Measurements from ENCODE around the gene CENPU. TPM values are rescaled to one million over a fixed set of nuclear protein-coding genes. Genes with fewer than 3 reads are reported as not detected.
A peak's percentile ranks its signal among the peaks of the same experiment; 100 is the strongest.
"Not testable (repeated sequence)": the region's sequence is repeated elsewhere in the genome, so short reads cannot be mapped to it uniquely, and the experiment has no call there.

CENPU gene
- total and polyA plus RNA-seq, 10 donors, result 3.0 to 12.9 (median 5.8) TPM

GRCh38 chr4:184660978-184661377 is 72.9 kb downstream of the CENPU start:
- Histone ChIP-seq H3K9me3 (no peaks in the 10 kb centered on the region), H3K27ac (no peak overlapping the region), H3K4me1 (peaks cover 0 to 22% (median 7%) of the 10 kb centered on the region in 6 donors), H3K36me3 (peaks cover 0 to 54% (median 24%) of the 10 kb centered on the region in 6 donors), H3K27me3 (replicated peaks in 1 of 7) (no peaks in the 10 kb centered on the region), H3K4me3 (no peak overlapping the region)
- intact Hi-C loops (cut with DNase I; ENCODE audit: low total_unique reads), result no loop called here
- DNase-seq, result no peak
- TF ChIP-seq POLR2A (IDR thresholded peaks at IDR 0.05) (no peak), POLR2AphosphoS5 (IDR thresholded peaks at IDR 0.05) (no peak), CTCF (IDR thresholded peaks at IDR 0.05 in 8 of 11, conservative IDR thresholded peaks at IDR 0.05 in 3 of 11) (no peak)

GRCh38 chr4:184657820-184658219 is 76.1 kb downstream of the CENPU start:
- H3K9me3 ChIP-seq; DNase-seq; H3K27me3 ChIP-seq (replicated peaks in 1 of 7); H3K4me3 ChIP-seq; intact Hi-C loops (cut with DNase I; ENCODE audit: low total_unique reads); H3K27ac ChIP-seq: not testable (repeated sequence)
- Histone ChIP-seq H3K4me1 (peaks cover 0 to 24% (median 7%) of the 10 kb centered on the region in 6 donors), H3K36me3 (peaks cover 0 to 45% (median 21%) of the 10 kb centered on the region in 6 donors)
- 95 to 98% (median 97%) methylated on average over 9 of the region's 9 CpGs for WGBS, 5 donors

GRCh38 chr4:184657144-184657543 is 76.8 kb downstream of the CENPU start:
- no peak for DNase-seq
- peak overlapping the region in 1 of 8 donors; percentile 16 for H3K27ac ChIP-seq
- H3K4me3 ChIP-seq, result no peak overlapping the region
- H3K36me3 ChIP-seq, result peaks cover 0 to 45% (median 21%) of the 10 kb centered on the region in 6 donors
- no peaks in the 10 kb centered on the region for H3K9me3 ChIP-seq
- intact Hi-C loops (cut with DNase I; ENCODE audit: low total_unique reads), result no loop called here
- TF ChIP-seq CTCF (IDR thresholded peaks at IDR 0.05 in 8 of 11, conservative IDR thresholded peaks at IDR 0.05 in 3 of 11) (no peak), POLR2AphosphoS5 (IDR thresholded peaks at IDR 0.05) (no peak), POLR2A (IDR thresholded peaks at IDR 0.05) (no peak)
- H3K4me1 ChIP-seq, result peaks cover 0 to 20% (median 5%) of the 10 kb centered on the region in 6 donors
- no peaks in the 10 kb centered on the region for H3K27me3 ChIP-seq (replicated peaks in 1 of 7)
- 53 to 69% (median 61%) methylated on average over 3 of the region's 3 CpGs for WGBS, 5 donors

- 87 to 96% (median 94%) methylated on average over 8 of the region's 8 CpGs for WGBS, 5 donors
- TF ChIP-seq POLR2AphosphoS5 (IDR thresholded peaks at IDR 0.05), result no peak
- TF ChIP-seq CTCF (IDR thresholded peaks at IDR 0.05 in 8 of 11, conservative IDR thresholded peaks at IDR 0.05 in 3 of 11), result no peak
- TF ChIP-seq POLR2A (IDR thresholded peaks at IDR 0.05), result no peak
- intact Hi-C loops (cut with DNase I; ENCODE audit: low total_unique reads), result no loop called here
Observed at GRCh38 chr4:184655889-184656869, 77.7 kb downstream of the CENPU start.

More at GRCh38 chr4:184655889-184656869, 77.7 kb downstream of the CENPU start:
- H3K4me1 ChIP-seq, result peaks cover 0 to 27% (median 4%) of the 10 kb centered on the region in 6 donors
- H3K27ac ChIP-seq, result peak overlapping the region in 1 of 8 donors; percentile 16
- no peaks in the 10 kb centered on the region for H3K9me3 ChIP-seq
- H3K4me3 ChIP-seq, result no peak overlapping the region
- H3K27me3 ChIP-seq (replicated peaks in 1 of 7), result no peaks in the 10 kb centered on the region
- DNase-seq, result no peak
- H3K36me3 ChIP-seq, result peaks cover 0 to 39% (median 21%) of the 10 kb centered on the region in 6 donors
